Measurements from ENCODE around the gene PER1. TPM values are rescaled to one million over a fixed set of nuclear protein-coding genes. Genes with fewer than 3 reads are reported as not detected.

The PER1 gene
- total RNA-seq, 1 experiment from 2014 or later: 47.1 TPM

- Histone ChIP-seq H3K9me3 (ENCODE audit: low read depth, low read length, poor library complexity, severe bottlenecking) (no peaks in the 10 kb centered on the region), H3K27ac (ENCODE audit: low read depth, low read length, poor library complexity, severe bottlenecking) (peak overlapping the region; percentile 97), H3K4me3 (ENCODE audit: low read depth, low read length, poor library complexity, severe bottlenecking) (peak overlapping the region; percentile 51), H3K36me3 (ENCODE audit: insufficient read depth, low read length, poor library complexity, severe bottlenecking) (peaks cover 16% of the 10 kb centered on the region), H3K4me1 (ENCODE audit: insufficient read depth, low read length, poor library complexity, severe bottlenecking) (peaks cover 43% of the 10 kb centered on the region), H3K27me3 (replicated peaks; ENCODE audit: insufficient read depth, low read depth, low read length, poor library complexity) (no peaks in the 10 kb centered on the region)
- CTCF ChIA-PET: no interaction called here
- TF ChIP-seq CTCF (conservative IDR thresholded peaks at IDR 0.05; ENCODE audit: low read depth, low read length) (no peak), EZH2 (IDR thresholded peaks at IDR 0.05; ENCODE audit: borderline replicate concordance, low read depth, low read length, poor library complexity, severe bottlenecking) (no peak)
- intact Hi-C loops (cut with micrococcal nuclease; ENCODE audit: unreplicated experiment): loop anchor here (1.0 kb wide), 1 partner anchor 19 kb away; no protein-coding TSS in a partner anchor
- POLR2A ChIA-PET (ENCODE audit: low non-redundant PET): no interaction called here
- BruUV-seq (replicated peaks): no TSS peak
- no peak for DNase-seq (ENCODE audit: low spot score)
Observed at GRCh38 chr17:8154608-8155155, 2.5 kb upstream of the PER1 start.

- TF ChIP-seq EZH2 (IDR thresholded peaks at IDR 0.05; ENCODE audit: borderline replicate concordance, low read depth, low read length, poor library complexity, severe bottlenecking) (no peak), CTCF (conservative IDR thresholded peaks at IDR 0.05; ENCODE audit: low read depth, low read length) (no peak)
Observed at GRCh38 chr17:8153957-8154607, 1.9 kb upstream of the PER1 start.

GRCh38 chr17:8153525-8153956, 1.3 kb upstream of the PER1 start:
- CTCF ChIA-PET: no interaction called here
- Histone ChIP-seq H3K27me3 (replicated peaks; ENCODE audit: insufficient read depth, low read depth, low read length, poor library complexity) (no peaks in the 10 kb centered on the region), H3K4me1 (ENCODE audit: insufficient read depth, low read length, poor library complexity, severe bottlenecking) (peaks cover 43% of the 10 kb centered on the region), H3K27ac (ENCODE audit: low read depth, low read length, poor library complexity, severe bottlenecking) (peak overlapping the region; percentile 97), H3K36me3 (ENCODE audit: insufficient read depth, low read length, poor library complexity, severe bottlenecking) (peaks cover 20% of the 10 kb centered on the region), H3K4me3 (ENCODE audit: low read depth, low read length, poor library complexity, severe bottlenecking) (peak overlapping the region; percentile 51), H3K9me3 (ENCODE audit: low read depth, low read length, poor library complexity, severe bottlenecking) (no peaks in the 10 kb centered on the region)
- BruUV-seq (replicated peaks): TSS peak; percentile 2
- TF ChIP-seq EZH2 (IDR thresholded peaks at IDR 0.05; ENCODE audit: borderline replicate concordance, low read depth, low read length, poor library complexity, severe bottlenecking): no peak
- TF ChIP-seq CTCF (conservative IDR thresholded peaks at IDR 0.05; ENCODE audit: low read depth, low read length): no peak
- POLR2A ChIA-PET (ENCODE audit: low non-redundant PET): interaction anchor here (0.5 kb wide), 1 partner anchor 48 kb away, joined by 4 read pairs; no protein-coding TSS in a partner anchor
- peak; percentile 89 for DNase-seq (ENCODE audit: low spot score)
- intact Hi-C loops (cut with micrococcal nuclease; ENCODE audit: unreplicated experiment): no loop called here

More at GRCh38 chr17:8153957-8154607, 1.9 kb upstream of the PER1 start:
- Histone ChIP-seq H3K4me3 (ENCODE audit: low read depth, low read length, poor library complexity, severe bottlenecking) (peak overlapping the region; percentile 51), H3K27me3 (replicated peaks; ENCODE audit: insufficient read depth, low read depth, low read length, poor library complexity) (no peaks in the 10 kb centered on the region), H3K4me1 (ENCODE audit: insufficient read depth, low read length, poor library complexity, severe bottlenecking) (peaks cover 43% of the 10 kb centered on the region), H3K27ac (ENCODE audit: low read depth, low read length, poor library complexity, severe bottlenecking) (peak overlapping the region; percentile 97), H3K36me3 (ENCODE audit: insufficient read depth, low read length, poor library complexity, severe bottlenecking) (peaks cover 18% of the 10 kb centered on the region), H3K9me3 (ENCODE audit: low read depth, low read length, poor library complexity, severe bottlenecking) (no peaks in the 10 kb centered on the region)
- POLR2A ChIA-PET (ENCODE audit: low non-redundant PET): no interaction called here
- intact Hi-C loops (cut with micrococcal nuclease; ENCODE audit: unreplicated experiment): loop anchor here (1.0 kb wide), 1 partner anchor 19 kb away; no protein-coding TSS in a partner anchor
- BruUV-seq (replicated peaks): no TSS peak
- CTCF ChIA-PET: no interaction called here
- DNase-seq (ENCODE audit: low spot score): peak; percentile 97

All from A673 (cell line).